Measurements from ENCODE around the gene GPC4. TPM values are rescaled to one million over a fixed set of nuclear protein-coding genes. Genes with fewer than 3 reads are reported as not detected.

GPC4 gene
- total RNA-seq, result 5.9 and 6.2 TPM in 2 replicates

DNA sequence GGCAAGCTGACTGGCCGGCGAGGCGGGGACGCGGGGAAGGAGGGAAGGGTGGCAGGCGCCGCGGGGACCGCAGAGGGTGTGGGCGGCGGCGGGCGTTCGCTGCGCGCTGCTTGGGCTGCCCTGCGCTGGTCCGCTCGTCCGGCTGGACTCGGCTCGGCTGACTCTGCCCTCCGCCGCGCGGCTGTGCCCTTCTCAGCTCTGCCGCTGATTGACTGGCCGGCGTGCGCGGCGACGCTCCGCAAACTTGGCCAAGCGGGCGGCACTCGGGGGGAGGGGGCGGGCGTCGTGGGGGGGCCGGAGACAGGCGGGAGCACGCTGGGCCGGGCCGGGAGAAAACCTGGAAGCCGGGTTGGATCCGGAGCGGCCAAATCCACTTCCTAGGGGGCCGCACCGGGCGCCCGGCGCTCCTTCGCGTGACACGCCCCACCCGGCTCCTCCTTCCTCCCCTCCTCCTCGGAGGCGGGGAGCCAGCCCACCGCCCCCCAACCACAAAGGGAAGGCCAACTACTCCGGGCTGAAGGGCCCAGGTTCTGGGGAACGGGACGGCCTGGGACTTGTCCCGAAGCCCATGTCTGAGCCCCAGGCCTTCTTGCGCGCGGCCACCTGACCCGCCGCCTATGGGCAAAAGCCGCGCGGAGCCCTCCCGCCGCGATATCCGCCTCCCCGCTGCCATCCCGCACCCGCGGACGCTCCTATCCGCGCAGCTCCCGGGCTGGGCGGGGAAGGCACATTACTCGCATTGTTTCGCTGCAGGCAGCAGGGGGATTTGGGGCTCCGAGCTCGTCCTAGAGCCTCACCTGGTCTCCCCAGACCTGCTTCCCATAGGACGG is at the start of gene GPC4:
Gene GPC4 (minus strand): TSS at position 214 of the 830 bp plus-strand sequence. CDS start 524 bp downstream, outside the sequence.

Other genes with a start within 250 kb of the GPC4 start
- gene TFDP3, start 197.1 kb downstream of the GPC4 start, total RNA-seq, result not detected in 2 replicates